HG03135 (cell line): ENCODE measurements around the gene PLB1.
"Not testable (repeated sequence)": the region's sequence is repeated elsewhere in the genome, so short reads cannot be mapped to it uniquely, and the experiment has no call there.

Experiments
- ATAC-seq: cut with Tn5 transposase; IDR thresholded peaks from one replicate; pipeline ENCODE4 v1.9.1; 2021; ENCODE audit warnings: mild to moderate bottlenecking, moderate library complexity; ENCODE audit not compliant: unreplicated experiment

The PLB1 gene

GRCh38 chr2:28528206-28528605, 32.3 kb downstream of the PLB1 start:
- ATAC-seq, result no peak

DNA sequence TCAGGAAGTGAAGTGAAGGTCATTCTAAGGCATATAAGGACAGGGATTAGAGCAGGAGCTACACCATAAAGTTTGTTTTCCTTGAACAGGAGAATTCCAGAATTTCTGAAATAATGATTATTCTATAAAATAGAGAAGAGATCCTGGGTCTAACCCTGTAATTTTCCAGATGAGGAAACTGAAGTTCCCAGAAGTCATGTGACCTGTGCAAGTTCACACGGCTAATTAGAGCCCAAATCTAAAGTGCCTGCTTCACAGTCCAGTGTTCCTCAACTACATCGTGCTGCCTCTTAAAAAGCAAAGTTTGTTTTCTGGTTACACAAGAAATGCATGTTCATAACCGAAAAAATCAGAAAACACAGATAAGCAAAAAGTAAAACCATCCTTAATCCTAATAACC, 34.9 kb downstream of the PLB1 start:
- ATAC-seq, result no peak

GRCh38 chr2:28532399-28532798, 36.5 kb downstream of the PLB1 start:
- no peak for ATAC-seq

GRCh38 chr2:28533044-28533680, 37.3 kb downstream of the PLB1 start:
- no peak for ATAC-seq

- no peak for ATAC-seq
Measured at GRCh38 chr2:28534817-28535216, 39.0 kb downstream of the PLB1 start.

GRCh38 chr2:28538134-28538533, 42.3 kb downstream of the PLB1 start:
- no peak for ATAC-seq

DNA sequence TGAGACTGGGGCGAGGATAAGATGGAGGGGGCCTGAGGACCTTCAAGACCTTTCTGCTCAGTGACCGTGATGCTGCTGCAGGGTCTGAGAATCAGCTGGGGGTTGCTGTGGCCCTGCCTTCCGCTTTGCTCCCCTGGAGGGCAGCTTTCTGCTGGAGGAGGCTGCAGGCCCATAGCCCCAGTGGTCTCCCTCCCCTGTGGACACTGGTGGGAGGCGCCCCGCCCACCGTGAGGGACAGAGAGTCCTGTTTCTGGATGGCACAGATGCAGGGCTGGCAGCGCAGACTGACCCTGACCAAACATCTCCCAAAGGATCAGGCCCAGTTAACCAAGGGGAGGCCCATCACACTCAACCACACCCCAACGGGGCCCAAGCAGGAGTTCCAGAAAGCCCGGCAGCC, 42.8 kb downstream of the PLB1 start:
- no peak for ATAC-seq

DNA sequence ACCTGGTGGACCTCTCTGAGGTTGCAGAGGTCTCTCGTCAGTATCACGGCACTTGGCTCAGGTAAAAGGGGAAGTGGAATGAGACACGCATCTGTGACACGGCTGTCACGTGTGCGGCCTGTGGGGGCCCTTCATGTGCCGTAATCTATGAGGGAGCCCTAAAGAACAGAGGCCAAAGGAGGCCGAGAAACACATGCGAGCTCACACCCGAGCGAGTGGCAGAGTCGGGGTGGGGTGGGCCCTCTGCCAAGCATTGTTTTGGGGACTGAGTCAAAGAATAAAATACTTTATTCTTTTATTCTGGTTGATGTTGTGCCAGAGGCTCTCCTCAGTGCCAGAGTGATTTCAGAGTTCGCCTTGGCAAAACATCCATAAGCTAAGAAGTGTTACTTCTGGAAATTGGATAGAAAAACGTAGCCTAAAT, 43.3 kb downstream of the PLB1 start:
- ATAC-seq, result no peak

GRCh38 chr2:28543316-28544035, 47.6 kb downstream of the PLB1 start:
- no peak for ATAC-seq

DNA sequence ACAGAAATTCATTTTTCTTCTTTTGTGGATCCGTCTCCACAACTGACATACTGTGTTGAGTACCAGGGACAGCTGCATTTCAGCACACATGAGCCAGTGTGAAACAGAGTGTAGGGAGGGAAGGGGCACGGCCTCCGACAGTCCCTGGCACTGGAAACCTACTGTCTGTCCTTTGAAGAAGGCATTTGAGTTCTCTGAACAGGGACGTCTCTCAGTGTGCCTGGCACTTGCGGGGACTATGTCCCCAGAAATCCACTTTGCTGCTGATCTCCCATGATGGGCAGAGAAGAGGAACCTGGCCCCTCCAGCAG, 48.1 kb downstream of the PLB1 start:
- ATAC-seq, result no peak

GRCh38 chr2:28544405-28544921, 48.6 kb downstream of the PLB1 start:
- ATAC-seq, result no peak

DNA sequence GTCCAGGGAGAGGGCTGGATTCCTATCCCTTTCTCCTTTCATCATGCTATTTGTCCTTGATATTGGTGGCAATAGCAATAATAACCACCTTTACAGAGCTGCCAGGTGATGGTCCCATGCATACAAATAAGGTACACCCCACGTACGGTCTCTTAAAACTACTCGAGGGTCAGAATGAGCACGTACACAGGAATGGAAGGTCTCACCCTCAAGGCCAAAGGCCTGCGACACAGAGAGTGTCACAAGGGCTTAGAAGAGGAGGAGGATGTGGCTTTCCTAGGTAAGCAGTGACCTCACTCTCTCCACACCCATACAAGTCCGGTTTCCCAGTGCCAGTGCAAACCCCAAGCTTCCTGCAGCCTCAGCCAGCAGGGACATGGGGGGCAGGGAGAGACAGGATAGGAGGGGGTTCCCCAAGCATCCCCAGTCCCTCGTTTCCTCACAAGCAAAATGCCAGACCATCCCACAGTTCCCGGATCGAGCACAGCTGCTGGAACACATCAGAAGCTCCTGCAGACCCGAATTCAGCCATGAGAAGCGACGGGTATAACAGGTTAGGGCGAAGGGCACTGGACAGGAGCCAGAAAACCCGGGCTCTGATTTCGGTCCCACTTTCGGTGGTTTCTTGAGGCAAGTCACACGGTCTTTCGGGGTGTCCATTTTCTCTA, 49.2 kb downstream of the PLB1 start:
- ATAC-seq, result no peak

DNA sequence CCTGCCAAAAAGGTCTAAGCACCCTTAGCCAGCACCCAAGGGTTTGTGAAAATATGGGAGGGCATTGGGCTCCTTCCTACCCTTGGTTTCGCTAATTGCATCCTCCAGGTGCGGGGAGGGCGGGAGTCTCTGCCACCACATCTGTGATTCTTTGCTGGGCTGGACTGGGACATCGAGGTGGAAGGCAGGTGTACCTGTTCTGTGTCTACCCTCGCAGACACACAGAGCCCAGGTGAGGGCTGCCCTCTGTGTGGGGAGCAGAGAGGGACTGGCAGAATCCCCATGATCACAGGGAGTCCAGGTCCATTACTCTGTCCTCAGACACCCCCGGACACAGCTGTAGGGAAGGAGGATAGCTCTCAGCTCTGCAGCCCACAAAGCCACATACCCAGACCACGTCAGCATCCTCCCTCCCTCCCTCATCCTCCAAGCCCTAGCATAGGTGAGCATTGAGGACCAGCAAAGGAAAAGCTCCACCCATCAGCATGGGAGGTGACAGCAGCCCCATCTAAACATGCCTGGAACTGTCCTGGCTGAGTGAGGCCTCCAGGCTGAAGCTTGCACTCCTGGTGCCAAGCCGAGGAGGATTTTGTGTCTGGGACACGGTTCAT, 49.8 kb downstream of the PLB1 start:
- ATAC-seq, result no peak

- no peak for ATAC-seq
Measured at GRCh38 chr2:28546242-28546641, 50.4 kb downstream of the PLB1 start.

- no peak for ATAC-seq
Measured at GRCh38 chr2:28547223-28547860, 51.5 kb downstream of the PLB1 start.

GRCh38 chr2:28547906-28548600, 52.2 kb downstream of the PLB1 start:
- no peak for ATAC-seq

- not testable (repeated sequence) for ATAC-seq
Measured at GRCh38 chr2:28550345-28550744, 54.5 kb downstream of the PLB1 start.

DNA sequence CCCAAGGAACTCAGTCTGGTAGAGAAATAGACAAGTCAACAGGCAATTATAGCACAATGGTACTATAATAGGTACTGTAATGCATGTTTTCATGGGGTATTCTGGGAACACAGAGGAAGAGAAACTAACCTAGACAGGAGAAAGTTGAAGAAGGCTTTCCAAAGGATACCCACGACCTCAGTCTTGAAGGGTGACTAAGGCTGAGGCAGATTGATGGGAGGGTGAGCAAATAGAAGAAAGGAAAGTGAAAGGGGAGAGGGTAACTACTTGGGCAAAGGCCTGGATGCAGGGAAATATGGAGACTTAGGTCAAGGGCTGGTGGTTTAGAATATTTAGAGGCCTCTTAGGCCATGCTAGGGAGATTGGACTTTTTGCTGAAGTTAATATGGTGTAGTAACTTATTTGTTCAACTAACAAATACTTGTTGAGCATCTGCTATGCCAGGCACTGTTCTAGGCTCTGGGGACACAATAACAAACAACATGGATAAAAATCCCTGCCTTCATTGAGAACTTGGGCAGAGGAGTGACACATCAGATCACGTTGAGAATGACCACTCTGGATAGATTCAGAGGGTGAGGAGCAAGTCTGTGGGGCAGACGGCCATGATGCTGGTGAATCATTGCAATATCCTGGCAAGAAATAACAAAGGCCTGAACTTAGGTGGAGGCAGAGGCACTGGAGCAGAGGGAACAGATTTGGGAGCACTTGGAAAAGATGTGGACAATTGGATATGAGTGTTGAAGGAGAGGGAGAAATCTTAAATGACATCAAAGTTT, 56.4 kb downstream of the PLB1 start:
- ATAC-seq, result no peak

DNA sequence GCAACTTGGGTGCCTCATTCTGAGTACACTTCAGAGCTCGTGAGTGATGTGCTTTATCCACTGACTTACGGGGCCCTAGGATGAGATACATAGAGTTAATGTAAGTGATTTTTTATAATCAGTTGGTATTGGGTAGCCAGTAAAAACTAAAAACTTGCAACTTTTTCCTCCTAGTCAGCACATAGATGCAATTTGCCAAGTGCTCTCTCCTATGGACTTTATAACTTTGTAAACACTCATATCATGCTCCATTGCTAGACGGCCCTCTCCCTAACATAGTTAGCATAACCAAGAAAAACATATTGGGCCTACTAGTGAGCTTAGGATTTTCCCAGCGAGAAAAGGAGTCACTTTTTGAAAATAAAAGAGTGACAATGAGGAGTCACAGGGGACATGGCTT, 60.4 kb downstream of the PLB1 start:
- ATAC-seq, result no peak
